Fibroblast of peridontal ligament (primary cell): ENCODE measurements around the gene SUGCT.
"Not testable (repeated sequence)": the region's sequence is repeated elsewhere in the genome, so short reads cannot be mapped to it uniquely, and the experiment has no call there.

ENCODE experiments used
- DNase-seq: peaks from one replicate; pipeline ENCODE4 v3.0.0-alpha.2; 2010; ENCODE audit errors: extremely low read depth

SUGCT gene

GRCh38 chr7:40403703-40404476, 269.1 kb downstream of the SUGCT start:
- DNase-seq, result peak; percentile 69

GRCh38 chr7:40405991-40406390, 271.2 kb downstream of the SUGCT start:
- DNase-seq, result no peak

DNA sequence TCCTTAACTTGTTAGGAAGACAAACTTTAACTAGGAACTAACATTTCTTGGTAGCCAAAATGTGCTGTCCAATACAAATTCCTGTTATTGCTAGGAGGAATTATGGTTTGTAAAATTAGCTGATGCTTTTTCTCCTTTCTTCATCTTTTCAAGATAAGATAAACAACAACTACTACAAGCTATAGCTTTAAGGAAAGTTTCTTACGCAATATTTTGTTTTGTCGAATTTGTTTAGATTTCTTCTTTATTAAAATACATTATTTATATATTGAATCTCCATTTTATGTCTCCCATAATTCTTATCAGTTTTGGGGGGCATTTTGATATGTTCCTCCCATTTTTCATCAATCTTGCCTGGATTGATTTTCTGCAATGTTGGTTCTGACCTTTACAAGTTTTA, 277.5 kb downstream of the SUGCT start:
- DNase-seq, result no peak

DNA sequence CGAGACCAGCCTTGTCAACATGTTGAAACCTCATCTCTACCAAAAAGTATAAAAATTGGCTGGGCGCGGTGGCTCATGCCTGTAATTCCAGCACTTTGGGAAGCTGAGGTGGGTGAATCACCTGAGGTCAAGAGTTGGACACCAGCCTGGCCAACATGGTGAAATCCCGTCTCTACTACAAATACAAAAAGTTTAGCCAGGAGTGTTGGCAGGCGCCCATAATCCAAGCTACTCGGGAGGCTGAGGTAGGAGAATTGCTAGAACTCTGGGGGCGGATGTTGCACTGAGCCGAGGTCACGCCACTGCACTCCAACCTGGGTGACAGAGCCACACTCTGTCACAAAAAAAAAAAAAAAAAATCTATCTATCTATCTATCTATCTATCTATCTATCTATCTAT, 279.9 kb downstream of the SUGCT start:
- DNase-seq, result not testable (repeated sequence)

DNA sequence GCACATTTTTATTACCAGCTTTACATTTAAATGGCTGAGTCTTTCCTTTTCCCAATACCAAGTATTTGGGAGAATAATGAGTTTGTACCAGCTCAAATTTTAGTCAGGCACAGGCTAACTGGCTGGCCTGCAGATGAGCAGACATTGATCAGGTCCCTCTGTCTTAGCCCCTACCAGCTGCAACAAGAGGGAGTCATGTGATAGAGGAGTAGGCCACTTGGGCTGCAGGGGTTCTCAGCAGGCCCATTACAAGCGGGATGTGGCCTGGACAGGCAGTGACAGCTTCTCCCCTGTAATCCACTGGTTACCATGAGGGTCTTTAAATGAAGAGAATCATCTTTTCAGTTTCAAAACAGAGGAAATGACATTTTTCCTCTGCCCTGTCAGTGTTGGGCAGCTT, 283.6 kb downstream of the SUGCT start:
- DNase-seq, result no peak

- DNase-seq, result no peak
Observed at GRCh38 chr7:40418983-40419382, 284.2 kb downstream of the SUGCT start.

- DNase-seq, result no peak
Observed at GRCh38 chr7:40419806-40420205, 285.0 kb downstream of the SUGCT start.

DNA sequence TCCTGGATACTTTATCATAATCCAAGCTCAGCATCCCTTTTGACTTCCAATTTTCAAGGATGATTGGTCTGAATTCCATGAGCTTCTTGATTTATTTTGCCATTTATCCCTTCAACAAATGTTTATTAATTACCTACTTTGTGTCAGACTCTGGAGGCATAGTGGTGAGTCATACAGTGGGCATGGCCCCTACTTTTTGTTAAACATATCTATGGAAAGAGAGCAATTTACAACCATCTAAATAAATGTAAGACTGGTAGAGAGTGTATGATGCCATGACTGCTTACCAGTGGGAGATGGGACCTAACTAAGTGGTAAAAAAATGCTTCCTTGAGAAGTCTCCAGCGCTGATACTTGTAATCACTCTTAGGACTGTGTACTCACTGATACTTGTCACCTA, 286.6 kb downstream of the SUGCT start:
- no peak for DNase-seq

- DNase-seq, result no peak
Observed at GRCh38 chr7:40425696-40426095, 290.9 kb downstream of the SUGCT start.

DNA sequence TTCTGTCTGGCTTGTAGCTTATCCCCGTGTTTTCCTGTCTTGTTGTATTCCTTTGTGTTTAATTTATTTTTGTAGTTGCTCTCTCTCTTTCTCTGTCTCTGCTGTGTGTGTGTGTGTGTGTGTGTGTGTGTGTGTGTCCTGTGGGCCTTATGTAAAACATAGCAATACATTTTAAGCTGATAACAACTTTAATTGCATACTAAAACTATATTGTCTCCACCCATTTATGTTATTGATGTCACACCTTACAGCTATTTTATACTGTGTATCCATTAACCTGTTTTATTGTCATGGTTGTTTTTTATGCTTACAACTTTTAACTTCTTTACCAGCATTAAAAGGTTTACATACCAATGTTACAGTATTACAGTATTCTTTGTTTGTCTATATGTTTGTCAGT, 293.6 kb downstream of the SUGCT start:
- DNase-seq, result no peak

DNA sequence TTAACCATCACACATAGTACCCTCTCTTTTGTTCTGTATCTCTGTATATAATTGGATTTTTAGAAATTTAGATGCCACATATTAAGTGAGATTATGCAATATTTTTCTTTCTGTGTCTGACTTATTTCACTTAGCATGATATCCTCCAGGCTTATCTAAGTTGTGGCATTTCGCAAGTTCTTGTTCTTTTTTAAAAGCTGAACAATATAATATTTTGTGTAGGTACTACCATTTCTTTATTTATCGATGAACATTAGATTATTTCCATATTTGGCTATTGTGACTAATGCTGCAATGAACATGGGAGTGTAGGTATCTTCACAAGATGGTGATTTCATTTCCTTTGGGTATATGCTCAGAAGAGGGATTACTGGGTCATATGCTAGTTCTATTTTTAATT, 295.0 kb downstream of the SUGCT start:
- DNase-seq, result no peak

DNA sequence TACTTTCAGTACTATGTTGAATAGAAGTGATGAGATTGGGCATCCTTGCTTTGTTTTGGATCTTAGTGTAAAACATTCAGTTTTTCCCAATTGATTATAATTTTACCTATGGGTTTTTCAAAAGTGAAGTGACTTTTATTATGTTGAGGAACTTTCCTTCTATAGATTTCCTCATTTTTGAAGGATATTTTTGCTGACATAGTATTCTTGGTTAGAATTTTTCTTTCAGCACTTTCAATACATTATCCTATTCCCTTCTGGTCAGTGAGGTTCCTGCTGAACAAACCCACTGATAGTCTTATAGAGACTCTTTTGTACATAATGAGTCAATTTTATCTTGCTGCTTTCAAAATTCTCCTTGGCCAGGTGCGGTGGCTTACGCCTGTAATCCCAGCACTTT, 297.2 kb downstream of the SUGCT start:
- no peak for DNase-seq

- peak; percentile 42 for DNase-seq
Observed at GRCh38 chr7:40436710-40437109, 301.9 kb downstream of the SUGCT start.

DNA sequence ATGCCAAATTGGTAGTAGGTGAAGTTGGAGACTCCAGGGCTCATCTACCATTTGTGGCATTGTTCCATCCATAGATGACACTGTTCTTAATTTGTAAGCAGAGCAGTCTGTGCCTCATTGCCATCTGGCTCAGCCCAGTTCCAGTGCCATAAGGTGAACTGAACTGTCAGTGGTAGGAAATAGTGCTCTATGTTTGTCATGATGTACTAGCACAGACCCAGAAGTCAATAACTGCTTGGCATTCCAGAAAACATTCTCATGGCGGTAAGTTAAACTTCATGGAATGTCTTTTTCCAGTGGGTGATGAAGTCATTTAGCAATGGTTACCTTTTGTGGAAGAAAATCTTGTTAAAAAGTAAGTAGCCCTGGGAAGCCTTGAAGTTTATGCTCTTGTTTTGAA, 302.7 kb downstream of the SUGCT start:
- peak; percentile 92 for DNase-seq

DNA sequence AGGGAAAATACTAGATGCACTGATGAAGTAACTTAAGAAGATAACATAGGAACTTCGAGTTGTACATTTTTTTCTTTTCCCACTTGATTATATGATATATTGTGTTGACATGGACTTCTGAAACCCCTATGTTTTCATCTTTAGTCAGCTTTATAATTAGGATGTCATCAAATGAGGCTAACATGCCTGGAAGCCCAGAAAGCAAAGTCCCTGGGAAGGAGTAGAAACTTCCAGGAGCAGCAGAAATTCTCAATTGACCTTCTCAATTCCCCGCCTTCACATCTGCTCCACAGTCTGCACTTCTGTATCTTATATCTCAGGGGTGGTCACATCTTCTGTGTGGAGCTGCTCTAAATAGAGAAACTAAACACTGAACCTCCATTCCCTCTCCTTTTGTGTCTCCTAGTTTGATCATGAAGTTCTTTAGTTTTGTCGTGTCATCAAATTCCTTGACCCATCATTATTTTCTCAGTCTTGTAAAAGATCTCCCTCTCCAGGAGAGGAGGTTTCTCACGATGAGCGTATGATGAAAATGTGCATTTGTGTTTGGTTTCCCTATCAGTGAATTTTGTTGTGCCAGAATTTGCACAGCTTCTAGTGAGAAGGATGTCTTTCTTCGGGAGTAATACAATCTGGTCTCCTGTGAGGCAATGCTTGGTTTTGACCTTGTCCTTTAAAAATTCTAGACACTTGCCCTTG, 303.3 kb downstream of the SUGCT start:
- peak; percentile 14 for DNase-seq

GRCh38 chr7:40439686-40440085, 304.9 kb downstream of the SUGCT start:
- DNase-seq, result no peak

- no peak for DNase-seq
Observed at GRCh38 chr7:40447345-40447744, 312.5 kb downstream of the SUGCT start.

GRCh38 chr7:40455485-40455884, 320.7 kb downstream of the SUGCT start:
- peak; percentile 79 for DNase-seq

GRCh38 chr7:40457776-40458480, 323.1 kb downstream of the SUGCT start:
- no peak for DNase-seq

- no peak for DNase-seq
Observed at GRCh38 chr7:40463446-40463845, 328.6 kb downstream of the SUGCT start.

DNA sequence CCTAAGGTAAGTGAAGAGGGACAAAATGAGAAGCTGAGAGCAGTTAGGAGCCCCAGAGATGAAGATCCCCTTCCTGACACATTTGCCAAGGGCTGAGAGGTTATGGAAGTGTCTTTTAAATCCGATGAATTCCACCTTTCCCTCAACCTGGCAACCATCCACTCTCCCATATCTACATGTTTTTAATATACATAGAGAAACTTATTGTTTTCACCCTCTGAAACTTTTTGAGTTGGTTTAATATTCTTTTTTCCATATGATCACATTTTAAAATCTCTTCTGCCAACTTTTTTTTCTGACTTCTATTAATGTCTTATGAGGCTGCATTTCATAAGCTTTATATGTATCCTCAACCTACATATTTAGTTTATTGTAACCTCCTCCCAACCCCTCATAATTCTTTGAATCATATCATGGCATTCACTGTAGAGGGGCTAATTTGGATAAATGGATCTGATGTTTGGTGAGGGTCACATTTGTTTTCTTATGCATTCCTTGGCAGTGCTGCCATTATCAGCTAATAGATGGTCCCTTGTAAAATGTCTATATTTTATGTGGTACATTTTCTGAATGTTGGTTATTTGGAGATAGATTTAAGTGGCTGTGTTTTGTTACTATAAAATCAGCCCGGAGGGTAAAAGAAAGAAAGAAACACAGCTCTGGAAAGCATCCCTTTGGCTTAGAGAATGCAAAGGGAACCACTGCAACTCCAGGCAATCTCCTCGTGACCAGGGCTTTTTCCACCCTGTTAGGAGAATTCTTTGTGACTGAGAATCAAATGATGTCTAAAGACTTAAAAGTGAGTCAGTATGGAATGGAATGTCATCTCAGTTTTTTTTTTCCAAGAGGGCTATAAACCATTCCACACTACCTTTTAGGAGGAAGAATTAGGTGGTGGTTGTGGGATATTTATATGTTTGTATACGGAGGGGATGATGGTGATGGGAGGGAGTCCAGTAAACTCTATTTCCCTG, 334.4 kb downstream of the SUGCT start:
- DNase-seq, result peak; percentile 93
